Neural cell (in vitro differentiated cells): ENCODE data around the gene SELENON.

Experiments used
- EZH2 ChIP-seq: fragments of 200-600, 300-800 bp; shearing (Covaris generic), sonication (generic); IDR thresholded peaks from 2 replicates; pipeline ENCODE4 v1.6.1; 2014; ENCODE audit warnings: antibody characterized with exemption, low read length, borderline replicate concordance, mild to moderate bottlenecking; ENCODE audit not compliant: insufficient read depth, poor library complexity, severe bottlenecking
- TF ChIP-seq, protein P1 (sequence below): fragments of 450-650 bp; IDR thresholded peaks from 2 replicates; pipeline ENCODE4 v1.5.1; 2014; ENCODE audit warnings: antibody characterized with exemption, mild to moderate bottlenecking, moderate library complexity; ENCODE audit not compliant: poor library complexity, severe bottlenecking
- TF ChIP-seq, protein P2 (sequence below): IDR thresholded peaks from 2 replicates; pipeline ENCODE4 v1.6.1; 2012; ENCODE audit warnings: borderline replicate concordance

DNA sequence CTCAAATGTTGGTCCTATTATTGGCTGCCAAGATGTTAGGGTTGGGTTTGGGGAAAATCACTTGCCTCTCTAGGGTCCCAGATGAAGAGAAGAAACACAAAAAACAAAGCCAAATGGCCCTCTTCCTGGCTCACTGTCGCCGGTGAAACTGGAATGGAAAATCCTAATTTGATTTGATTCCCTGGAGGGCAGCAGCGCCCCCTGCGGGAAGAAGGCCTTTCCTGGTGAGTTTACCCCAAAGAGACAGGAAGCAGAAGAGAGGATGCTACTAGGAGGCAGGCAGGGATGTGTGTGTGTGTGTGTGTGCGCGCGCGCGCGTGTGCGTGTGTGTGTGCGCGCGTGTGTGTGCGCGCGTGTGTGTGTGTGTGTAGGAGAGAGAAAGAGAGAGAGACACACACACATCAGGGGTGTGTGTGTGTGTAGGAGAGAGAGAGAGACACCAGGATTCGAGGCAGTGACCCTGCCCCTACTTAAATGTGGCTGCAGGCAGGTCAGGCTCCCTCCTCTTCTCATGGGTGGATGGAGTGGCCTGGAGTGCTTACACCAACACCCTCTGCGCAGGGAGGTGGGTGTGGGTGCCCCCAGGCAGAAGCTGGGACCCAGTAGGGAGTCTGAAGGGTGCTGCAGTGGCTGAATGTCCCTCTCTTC lies 3.1 kb upstream of the SELENON start:
- TF ChIP-seq EZH2 = no peak
- TF ChIP-seq, protein P1, sequence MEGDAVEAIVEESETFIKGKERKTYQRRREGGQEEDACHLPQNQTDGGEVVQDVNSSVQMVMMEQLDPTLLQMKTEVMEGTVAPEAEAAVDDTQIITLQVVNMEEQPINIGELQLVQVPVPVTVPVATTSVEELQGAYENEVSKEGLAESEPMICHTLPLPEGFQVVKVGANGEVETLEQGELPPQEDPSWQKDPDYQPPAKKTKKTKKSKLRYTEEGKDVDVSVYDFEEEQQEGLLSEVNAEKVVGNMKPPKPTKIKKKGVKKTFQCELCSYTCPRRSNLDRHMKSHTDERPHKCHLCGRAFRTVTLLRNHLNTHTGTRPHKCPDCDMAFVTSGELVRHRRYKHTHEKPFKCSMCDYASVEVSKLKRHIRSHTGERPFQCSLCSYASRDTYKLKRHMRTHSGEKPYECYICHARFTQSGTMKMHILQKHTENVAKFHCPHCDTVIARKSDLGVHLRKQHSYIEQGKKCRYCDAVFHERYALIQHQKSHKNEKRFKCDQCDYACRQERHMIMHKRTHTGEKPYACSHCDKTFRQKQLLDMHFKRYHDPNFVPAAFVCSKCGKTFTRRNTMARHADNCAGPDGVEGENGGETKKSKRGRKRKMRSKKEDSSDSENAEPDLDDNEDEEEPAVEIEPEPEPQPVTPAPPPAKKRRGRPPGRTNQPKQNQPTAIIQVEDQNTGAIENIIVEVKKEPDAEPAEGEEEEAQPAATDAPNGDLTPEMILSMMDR = peak; percentile 57
- TF ChIP-seq, protein P2, sequence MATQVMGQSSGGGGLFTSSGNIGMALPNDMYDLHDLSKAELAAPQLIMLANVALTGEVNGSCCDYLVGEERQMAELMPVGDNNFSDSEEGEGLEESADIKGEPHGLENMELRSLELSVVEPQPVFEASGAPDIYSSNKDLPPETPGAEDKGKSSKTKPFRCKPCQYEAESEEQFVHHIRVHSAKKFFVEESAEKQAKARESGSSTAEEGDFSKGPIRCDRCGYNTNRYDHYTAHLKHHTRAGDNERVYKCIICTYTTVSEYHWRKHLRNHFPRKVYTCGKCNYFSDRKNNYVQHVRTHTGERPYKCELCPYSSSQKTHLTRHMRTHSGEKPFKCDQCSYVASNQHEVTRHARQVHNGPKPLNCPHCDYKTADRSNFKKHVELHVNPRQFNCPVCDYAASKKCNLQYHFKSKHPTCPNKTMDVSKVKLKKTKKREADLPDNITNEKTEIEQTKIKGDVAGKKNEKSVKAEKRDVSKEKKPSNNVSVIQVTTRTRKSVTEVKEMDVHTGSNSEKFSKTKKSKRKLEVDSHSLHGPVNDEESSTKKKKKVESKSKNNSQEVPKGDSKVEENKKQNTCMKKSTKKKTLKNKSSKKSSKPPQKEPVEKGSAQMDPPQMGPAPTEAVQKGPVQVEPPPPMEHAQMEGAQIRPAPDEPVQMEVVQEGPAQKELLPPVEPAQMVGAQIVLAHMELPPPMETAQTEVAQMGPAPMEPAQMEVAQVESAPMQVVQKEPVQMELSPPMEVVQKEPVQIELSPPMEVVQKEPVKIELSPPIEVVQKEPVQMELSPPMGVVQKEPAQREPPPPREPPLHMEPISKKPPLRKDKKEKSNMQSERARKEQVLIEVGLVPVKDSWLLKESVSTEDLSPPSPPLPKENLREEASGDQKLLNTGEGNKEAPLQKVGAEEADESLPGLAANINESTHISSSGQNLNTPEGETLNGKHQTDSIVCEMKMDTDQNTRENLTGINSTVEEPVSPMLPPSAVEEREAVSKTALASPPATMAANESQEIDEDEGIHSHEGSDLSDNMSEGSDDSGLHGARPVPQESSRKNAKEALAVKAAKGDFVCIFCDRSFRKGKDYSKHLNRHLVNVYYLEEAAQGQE = no peak
